GM23338 (cell line): Measurements from ENCODE around the gene TTLL9. TPM values are rescaled to one million over a fixed set of nuclear protein-coding genes. Genes with fewer than 3 reads are reported as not detected.

Source experiments
- ATAC-seq: fragments of 200-7000 bp; cut with Tn5 transposase; 3 replicates; pipeline ENCODE4 v1.9.1; 2020
- DNase-seq: peaks from one replicate; pipeline ENCODE4 v3.0.0-alpha.2; 2015; ENCODE audit warnings: low spot score
- H2AFZ ChIP-seq: fragments of 200-600 bp; sonication (generic); 2 replicates; pipeline ENCODE4 v1.8.0; 2016; ENCODE audit warnings: antibody characterized with exemption, mild to moderate bottlenecking, moderate library complexity
- H3F3A ChIP-seq: fragments of 200-600 bp; sonication (generic); replicated peaks from 2 replicates; pipeline ENCODE4 v1.8.0; 2017; ENCODE audit warnings: antibody characterized with exemption, mixed run types, low read depth
- H3K27ac ChIP-seq: fragments of 200-600 bp; sonication (generic); 2 replicates; pipeline ENCODE4 v1.6.1; 2016; ENCODE audit warnings: low read depth
- H3K27me3 ChIP-seq: fragments of 200-600 bp; sonication (generic); 2 replicates; pipeline ENCODE4 v1.8.0; 2016; ENCODE audit warnings: mild to moderate bottlenecking, mixed run types, moderate library complexity; ENCODE audit not compliant: insufficient read depth
- H3K36me3 ChIP-seq: fragments of 200-600 bp; sonication (generic); 2 replicates; pipeline ENCODE4 v1.8.0; 2016; ENCODE audit warnings: mild to moderate bottlenecking; ENCODE audit not compliant: insufficient read depth
- H3K4me1 ChIP-seq: fragments of 200-600 bp; sonication (generic); 2 replicates; pipeline ENCODE4 v1.8.0; 2016; ENCODE audit warnings: mild to moderate bottlenecking, moderate library complexity; ENCODE audit not compliant: insufficient read depth
- H3K4me2 ChIP-seq: fragments of 200-600 bp; sonication (generic); 2 replicates; pipeline ENCODE4 v1.7.1; 2017; ENCODE audit warnings: mixed run types
- H3K4me3 ChIP-seq: fragments of 200-600 bp; sonication (generic); 2 replicates; pipeline ENCODE4 v1.6.1; 2016; ENCODE audit warnings: mixed run types
- H3K79me2 ChIP-seq: fragments of 200-600 bp; sonication (generic); replicated peaks from 2 replicates; pipeline ENCODE4 v1.8.0; 2017; ENCODE audit warnings: mild to moderate bottlenecking; ENCODE audit not compliant: insufficient read depth
- H3K9me2 ChIP-seq: fragments of 200-600 bp; sonication (generic); 2 replicates; pipeline ENCODE4 v1.8.0; 2017; ENCODE audit not compliant: insufficient read depth
- H4K20me1 ChIP-seq: fragments of 200-600 bp; sonication (generic); replicated peaks from 2 replicates; pipeline ENCODE4 v1.8.0; 2017; ENCODE audit warnings: mild to moderate bottlenecking; ENCODE audit not compliant: insufficient read depth
- H3K27ac Mint-ChIP-seq: 2 replicates; pipeline ENCODE4 v1.8.0; 2020; ENCODE audit warnings: inconsistent platforms, mild to moderate bottlenecking, moderate library complexity, mixed read lengths
- H3K27me3 Mint-ChIP-seq: 3 replicates; pipeline ENCODE4 v1.8.0; 2022; ENCODE audit warnings: low read depth, mild to moderate bottlenecking, moderate library complexity, mixed read lengths, inconsistent platforms; ENCODE audit not compliant: insufficient read depth, poor library complexity
- H3K36me3 Mint-ChIP-seq: 3 replicates; pipeline ENCODE4 v1.8.0; 2021; ENCODE audit warnings: low read depth, mild to moderate bottlenecking, inconsistent platforms, moderate library complexity, mixed read lengths
- H3K4me1 Mint-ChIP-seq: 3 replicates; pipeline ENCODE4 v1.8.0; 2020; ENCODE audit warnings: mild to moderate bottlenecking, inconsistent platforms, mixed read lengths
- H3K4me3 Mint-ChIP-seq: 3 replicates; pipeline ENCODE4 v1.8.0; 2021; ENCODE audit warnings: moderate library complexity, mild to moderate bottlenecking, inconsistent platforms, mixed read lengths
- H3K9me3 Mint-ChIP-seq: 3 replicates; pipeline ENCODE4 v1.8.0; 2020; ENCODE audit warnings: moderate library complexity, mild to moderate bottlenecking, inconsistent platforms, mixed read lengths
- CTCF ChIP-seq, 2 experiments: fragments of 200-600 bp in 1 of 2; sonication (generic) in 1 of 2; conservative IDR thresholded peaks; 2 replicates each; pipeline versions ENCODE4 v1.5.1 to v1.6.1; 2016 to 2017; ENCODE audit warnings: antibody characterized with exemption in 2 of 2, low read depth in 2 of 2, mild to moderate bottlenecking in 2 of 2, moderate library complexity in 1 of 2
- ETS1 ChIP-seq: IDR thresholded peaks from 2 replicates; pipeline ENCODE4 v1.6.1; 2016; ENCODE audit warnings: antibody characterized with exemption
- EZH2 ChIP-seq: fragments of 200-600 bp; sonication (generic); IDR thresholded peaks from one replicate; pipeline ENCODE4 v1.8.0; 2017; ENCODE audit warnings: antibody characterized with exemption, mild to moderate bottlenecking, low read depth; ENCODE audit not compliant: unreplicated experiment
- EZH2phosphoT487 ChIP-seq: fragments of 200-600 bp; sonication (generic); IDR thresholded peaks from one replicate; pipeline ENCODE4 v1.8.1; 2018; ENCODE audit warnings: antibody characterized with exemption; ENCODE audit not compliant: unreplicated experiment
- JUNB ChIP-seq: IDR thresholded peaks from one replicate; pipeline ENCODE4 v1.6.1; 2016; ENCODE audit warnings: antibody characterized with exemption; ENCODE audit not compliant: unreplicated experiment
- POLR2AphosphoS5 ChIP-seq: IDR thresholded peaks from 2 replicates; pipeline ENCODE4 v1.6.1; 2016; ENCODE audit warnings: antibody characterized with exemption, low read depth
- ZNF114 ChIP-seq: fragments of 250-450 bp; sonication (Bioruptor Pico); IDR thresholded peaks from 2 replicates; pipeline ENCODE4 v1.5.0; 2020; ENCODE audit warnings: mild to moderate bottlenecking, moderate library complexity
- ZNF331 ChIP-seq: fragments of 250-450 bp; sonication (Bioruptor Pico); IDR thresholded peaks from 2 replicates; pipeline ENCODE4 v1.5.0; 2020; ENCODE audit warnings: low read depth, mild to moderate bottlenecking, moderate library complexity
- polyA plus RNA-seq: library from polyadenylated mRNA; unstranded; fragments of >200 nt; fragmentation: Nextera tagmentation; extraction: Ambion mirVana; gene quantifications from 2 replicates; pipeline ENCODE4 v1.2.1, GENCODE V29; 2016
- total RNA-seq: library from RNA; depleted of rRNA; stranded (reverse); fragments of >200 nt; shearing (Covaris generic); gene quantifications from 2 replicates; pipeline ENCODE4 v1.2.3, GENCODE V29; 2014
- TF ChIP-seq, protein P1 (sequence below): IDR thresholded peaks from one replicate; pipeline ENCODE4 v1.6.1; 2018; ENCODE audit warnings: antibody characterized with exemption; ENCODE audit not compliant: unreplicated experiment

The TTLL9 gene
- total and polyA plus RNA-seq, 2 experiments from 2014 or later, result not detected

DNA sequence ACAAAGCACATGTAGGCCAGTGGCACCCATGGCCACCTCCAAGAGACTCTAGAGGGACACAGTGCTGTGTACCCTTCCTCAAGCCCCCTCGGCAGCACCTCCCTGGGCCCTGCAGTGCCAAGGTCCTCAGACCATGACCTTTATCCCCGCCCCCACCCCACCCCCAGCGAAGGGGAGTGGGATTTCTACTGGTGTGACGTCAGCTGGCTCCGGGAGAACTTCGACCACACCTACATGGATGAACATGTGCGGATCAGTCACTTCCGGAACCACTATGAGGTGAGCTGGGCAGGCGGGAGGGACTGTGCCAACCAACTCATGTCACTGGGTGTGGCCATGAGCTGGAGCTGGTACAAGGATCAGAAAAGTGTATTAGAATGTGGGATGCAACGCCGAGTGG, 38.0 kb downstream of the TTLL9 start:
- H3K36me3 ChIP-seq, result no peaks in the 10 kb centered on the region
- H3K27me3 ChIP-seq, result no peaks in the 10 kb centered on the region
- Mint-ChIP-seq H3K27ac (no peak overlapping the region), H3K9me3 (peaks cover 61% of the 10 kb centered on the region), H3K36me3 (no peaks in the 10 kb centered on the region; the same call in 2 of the 3 replicates), H3K4me3 (no peak overlapping the region), H3K4me1 (peaks cover 36% of the 10 kb centered on the region), H3K27me3 (peaks cover 2% of the 10 kb centered on the region)
- H3K9me2 ChIP-seq, result no peaks in the 10 kb centered on the region; the same call in 1 of the 2 replicates
- H2AFZ ChIP-seq, result peak overlapping the region; percentile 74; the same call in 1 of the 2 replicates
- no peak overlapping the region for H3K4me3 ChIP-seq
- H3K4me1 ChIP-seq, result peaks cover 41% of the 10 kb centered on the region
- no peak overlapping the region for H3K4me2 ChIP-seq
- H3K79me2 ChIP-seq, result no peaks in the 10 kb centered on the region
- peaks cover 12% of the 10 kb centered on the region for H3F3A ChIP-seq
- no peak overlapping the region for H3K27ac ChIP-seq
- TF ChIP-seq EZH2phosphoT487 (no peak), CTCF (conservative IDR thresholded peaks at IDR 0.05; ENCODE audit: low read depth in 2 of 2) (no peak), JUNB (no peak), POLR2AphosphoS5 (no peak), ZNF114 (CRISPR knock-in tag) (no peak), ZNF331 (no peak), EZH2 (no peak)
- TF ChIP-seq, protein P1, sequence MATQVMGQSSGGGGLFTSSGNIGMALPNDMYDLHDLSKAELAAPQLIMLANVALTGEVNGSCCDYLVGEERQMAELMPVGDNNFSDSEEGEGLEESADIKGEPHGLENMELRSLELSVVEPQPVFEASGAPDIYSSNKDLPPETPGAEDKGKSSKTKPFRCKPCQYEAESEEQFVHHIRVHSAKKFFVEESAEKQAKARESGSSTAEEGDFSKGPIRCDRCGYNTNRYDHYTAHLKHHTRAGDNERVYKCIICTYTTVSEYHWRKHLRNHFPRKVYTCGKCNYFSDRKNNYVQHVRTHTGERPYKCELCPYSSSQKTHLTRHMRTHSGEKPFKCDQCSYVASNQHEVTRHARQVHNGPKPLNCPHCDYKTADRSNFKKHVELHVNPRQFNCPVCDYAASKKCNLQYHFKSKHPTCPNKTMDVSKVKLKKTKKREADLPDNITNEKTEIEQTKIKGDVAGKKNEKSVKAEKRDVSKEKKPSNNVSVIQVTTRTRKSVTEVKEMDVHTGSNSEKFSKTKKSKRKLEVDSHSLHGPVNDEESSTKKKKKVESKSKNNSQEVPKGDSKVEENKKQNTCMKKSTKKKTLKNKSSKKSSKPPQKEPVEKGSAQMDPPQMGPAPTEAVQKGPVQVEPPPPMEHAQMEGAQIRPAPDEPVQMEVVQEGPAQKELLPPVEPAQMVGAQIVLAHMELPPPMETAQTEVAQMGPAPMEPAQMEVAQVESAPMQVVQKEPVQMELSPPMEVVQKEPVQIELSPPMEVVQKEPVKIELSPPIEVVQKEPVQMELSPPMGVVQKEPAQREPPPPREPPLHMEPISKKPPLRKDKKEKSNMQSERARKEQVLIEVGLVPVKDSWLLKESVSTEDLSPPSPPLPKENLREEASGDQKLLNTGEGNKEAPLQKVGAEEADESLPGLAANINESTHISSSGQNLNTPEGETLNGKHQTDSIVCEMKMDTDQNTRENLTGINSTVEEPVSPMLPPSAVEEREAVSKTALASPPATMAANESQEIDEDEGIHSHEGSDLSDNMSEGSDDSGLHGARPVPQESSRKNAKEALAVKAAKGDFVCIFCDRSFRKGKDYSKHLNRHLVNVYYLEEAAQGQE, result no peak
- ATAC-seq (no peak), DNase-seq (no peak)
- no peaks in the 10 kb centered on the region for H4K20me1 ChIP-seq

DNA sequence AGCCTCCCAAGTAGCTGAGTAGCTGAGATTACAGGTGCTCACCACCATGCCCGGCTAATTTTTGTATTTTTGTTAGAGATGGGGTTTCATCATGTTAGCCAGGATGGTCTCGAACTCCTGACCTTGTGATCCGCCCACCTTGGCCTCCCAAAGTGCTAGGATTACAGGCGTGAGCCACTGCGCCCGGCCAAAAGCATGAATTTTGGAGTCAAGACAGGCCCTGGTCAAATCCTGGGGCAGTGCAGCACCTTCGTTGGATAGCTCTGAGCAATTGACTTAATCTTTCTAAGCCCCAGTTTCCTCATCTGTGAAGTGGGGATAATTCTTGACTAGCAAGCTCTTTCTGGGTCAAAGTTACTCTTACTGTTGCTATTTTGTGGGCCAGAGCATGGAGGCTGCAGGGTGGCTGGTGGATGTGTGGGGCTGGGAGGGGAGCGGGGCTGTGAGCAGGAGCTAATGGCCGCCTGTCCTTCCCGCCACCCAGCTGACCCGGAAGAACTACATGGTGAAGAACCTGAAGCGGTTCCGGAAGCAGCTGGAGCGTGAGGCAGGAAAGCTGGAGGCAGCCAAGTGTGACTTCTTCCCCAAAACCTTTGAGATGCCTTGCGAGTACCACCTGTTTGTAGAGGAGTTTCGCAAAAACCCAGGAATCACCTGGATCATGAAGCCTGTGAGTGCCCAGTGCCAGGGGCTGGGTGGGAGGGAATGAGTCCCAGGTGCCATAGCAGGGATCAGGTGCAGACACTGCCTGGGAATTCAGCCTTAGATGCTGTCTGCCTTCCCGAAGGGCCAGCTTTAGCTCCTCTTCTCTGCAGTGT, 39.0 kb downstream of the TTLL9 start:
- Histone ChIP-seq H3K27me3 (no peaks in the 10 kb centered on the region), H3K9me2 (no peaks in the 10 kb centered on the region; the same call in 1 of the 2 replicates), H3K4me1 (peaks cover 48% of the 10 kb centered on the region), H3K27ac (no peak overlapping the region), H2AFZ (peak overlapping the region; percentile 87), H3F3A (peaks cover 16% of the 10 kb centered on the region), H3K79me2 (no peaks in the 10 kb centered on the region), H3K36me3 (no peaks in the 10 kb centered on the region), H4K20me1 (no peaks in the 10 kb centered on the region), H3K4me2 (no peak overlapping the region), H3K4me3 (no peak overlapping the region)
- H3K4me3 Mint-ChIP-seq, result no peak overlapping the region
- H3K27ac Mint-ChIP-seq, result no peak overlapping the region
- peaks cover 70% of the 10 kb centered on the region for H3K9me3 Mint-ChIP-seq
- H3K36me3 Mint-ChIP-seq, result no peaks in the 10 kb centered on the region; the same call in 2 of the 3 replicates
- DNase-seq (no peak), ATAC-seq (no peak)
- H3K4me1 Mint-ChIP-seq, result peaks cover 46% of the 10 kb centered on the region
- H3K27me3 Mint-ChIP-seq, result peaks cover 8% of the 10 kb centered on the region
- TF ChIP-seq ETS1 (no peak), POLR2AphosphoS5 (no peak)
